ENCODE measurements around the gene SHISA9.

DNA sequence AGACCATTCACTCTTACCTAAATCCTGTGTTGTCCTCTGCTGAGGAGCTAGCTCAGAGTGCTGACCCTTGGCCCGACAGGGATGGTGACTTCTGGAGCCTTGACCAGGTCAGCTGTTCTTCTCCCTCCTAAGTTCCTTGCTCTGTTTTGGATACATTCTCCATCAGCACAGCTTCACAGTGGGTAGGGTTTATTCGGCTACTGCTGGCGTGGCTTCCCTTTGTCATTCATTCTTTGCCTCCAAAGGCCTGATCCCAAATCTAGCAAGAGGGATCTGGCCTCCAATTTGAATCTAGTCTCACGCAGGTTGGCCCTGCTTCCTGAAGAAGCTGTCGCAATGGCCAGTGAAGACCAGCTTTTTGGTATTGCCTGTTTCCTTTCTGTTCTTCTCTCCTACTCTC, 116.6 kb downstream of the SHISA9 start:
- TF ChIP-seq CTCF (IDR thresholded peaks at IDR 0.05 in 4 of 5, conservative IDR thresholded peaks at IDR 0.05 in 1 of 5) (no peak), POLR2A (IDR thresholded peaks at IDR 0.05) (no peak)
